Hepatocyte (in vitro differentiated cells): ENCODE results near the gene ZNF148.

Source experiments
- CTCF ChIP-seq: fragments of 200-600 bp; sonication (generic); IDR thresholded peaks from 2 replicates; pipeline ENCODE4 v1.5.1; 2016; ENCODE audit warnings: antibody characterized with exemption, mild to moderate bottlenecking; ENCODE audit not compliant: poor library complexity
- EZH2 ChIP-seq: fragments of 200-600 bp; sonication (generic); IDR thresholded peaks from 2 replicates; pipeline ENCODE4 v1.6.1; 2016; ENCODE audit warnings: antibody characterized with exemption, mild to moderate bottlenecking, borderline replicate concordance
- EZH2phosphoT487 ChIP-seq: fragments of 200-600 bp; sonication (generic); IDR thresholded peaks from one replicate; pipeline ENCODE4 v1.6.1; 2018; ENCODE audit warnings: antibody characterized with exemption, mild to moderate bottlenecking, low read depth, moderate library complexity; ENCODE audit not compliant: unreplicated experiment, severe bottlenecking

- TF ChIP-seq CTCF (no peak), EZH2 (no peak), EZH2phosphoT487 (no peak)
Measured at GRCh38 chr3:125194061-125194848, 180.9 kb downstream of the ZNF148 start.
